Neural progenitor cell (in vitro differentiated cells): ENCODE measurements around the gene OR10D3. TPM values are rescaled to one million over a fixed set of nuclear protein-coding genes. Genes with fewer than 3 reads are reported as not detected.

Source experiments
- DNase-seq: peaks from one replicate; pipeline ENCODE4 v3.0.0-alpha.2; 2016; ENCODE audit warnings: low spot score
- H2AFZ ChIP-seq: fragments of 200-600 bp; sonication (generic); replicated peaks from 2 replicates; pipeline ENCODE4 v1.6.1; 2016; ENCODE audit warnings: antibody characterized with exemption
- H3F3A ChIP-seq: fragments of 200-600 bp; sonication (generic); 2 replicates; pipeline ENCODE4 v1.6.1; 2016; ENCODE audit warnings: antibody characterized with exemption, low read depth
- H3K27ac ChIP-seq: fragments of 200-600 bp; sonication (generic); 2 replicates; pipeline ENCODE4 v1.5.1; 2016; ENCODE audit warnings: mild to moderate bottlenecking
- H3K27me3 ChIP-seq: fragments of 200-600 bp; sonication (generic); 2 replicates; pipeline ENCODE4 v1.6.1; 2016; ENCODE audit warnings: mild to moderate bottlenecking, moderate library complexity
- H3K36me3 ChIP-seq: fragments of 200-600 bp; sonication (generic); 2 replicates; pipeline ENCODE4 v1.5.1; 2016
- H3K4me1 ChIP-seq: fragments of 200-600 bp; sonication (generic); 2 replicates; pipeline ENCODE4 v1.6.1; 2016; ENCODE audit warnings: mixed run types
- H3K4me2 ChIP-seq: fragments of 200-600 bp; sonication (generic); 2 replicates; pipeline ENCODE4 v1.6.1; 2016
- H3K4me3 ChIP-seq: fragments of 200-600 bp; sonication (generic); 2 replicates; pipeline ENCODE4 v1.5.1; 2016
- H3K79me2 ChIP-seq: fragments of 200-600 bp; sonication (generic); 2 replicates; pipeline ENCODE4 v1.6.1; 2016; ENCODE audit warnings: low read depth
- H3K9ac ChIP-seq: fragments of 200-600 bp; sonication (generic); 2 replicates; pipeline ENCODE4 v1.6.1; 2016
- H3K9me3 ChIP-seq: fragments of 200-600 bp; sonication (generic); 2 replicates; pipeline ENCODE4 v1.5.1; 2016; ENCODE audit warnings: low read depth
- H4K20me1 ChIP-seq: fragments of 200-600 bp; sonication (generic); 2 replicates; pipeline ENCODE4 v1.6.1; 2016; ENCODE audit warnings: low read depth
- H3K27ac Mint-ChIP-seq: 3 replicates; pipeline ENCODE4 v1.8.0; 2021; ENCODE audit warnings: mixed read lengths
- H3K27me3 Mint-ChIP-seq: 2 replicates; pipeline ENCODE4 v1.8.0; 2022; ENCODE audit warnings: low read depth, mild to moderate bottlenecking, inconsistent platforms, moderate library complexity, mixed read lengths; ENCODE audit not compliant: insufficient read depth
- H3K36me3 Mint-ChIP-seq: 3 replicates; pipeline ENCODE4 v1.8.0; 2021; ENCODE audit warnings: mixed read lengths
- H3K4me1 Mint-ChIP-seq: 3 replicates; pipeline ENCODE4 v1.8.0; 2021; ENCODE audit warnings: mixed read lengths
- H3K4me3 Mint-ChIP-seq: 3 replicates; pipeline ENCODE4 v1.8.0; 2021; ENCODE audit warnings: mild to moderate bottlenecking, moderate library complexity, mixed read lengths
- H3K9me3 Mint-ChIP-seq: 3 replicates; pipeline ENCODE4 v1.8.0; 2020; ENCODE audit warnings: mixed read lengths
- EZH2 ChIP-seq: fragments of 200-600 bp; sonication (generic); IDR thresholded peaks from 2 replicates; pipeline ENCODE4 v1.6.1; 2017; ENCODE audit warnings: antibody characterized with exemption, mild to moderate bottlenecking, moderate library complexity
- EZH2phosphoT487 ChIP-seq: fragments of 200-600 bp; sonication (generic); IDR thresholded peaks from 2 replicates; pipeline ENCODE4 v1.6.1; 2017; ENCODE audit warnings: antibody characterized with exemption
- total RNA-seq: library from RNA; depleted of rRNA; stranded (reverse); fragments of >200 nt; gene quantifications from 2 replicates; pipeline ENCODE4 v1.2.3, GENCODE V29; 2015; ENCODE audit warnings: low replicate concordance
- TF ChIP-seq, protein P1 (sequence below): fragments of 200-600 bp; sonication (generic); IDR thresholded peaks from 2 replicates; pipeline ENCODE4 v1.5.1; 2017; ENCODE audit warnings: antibody characterized with exemption, mild to moderate bottlenecking

Gene OR10D3
- total RNA-seq, 1 donor from 2014 or later: not detected

DNA sequence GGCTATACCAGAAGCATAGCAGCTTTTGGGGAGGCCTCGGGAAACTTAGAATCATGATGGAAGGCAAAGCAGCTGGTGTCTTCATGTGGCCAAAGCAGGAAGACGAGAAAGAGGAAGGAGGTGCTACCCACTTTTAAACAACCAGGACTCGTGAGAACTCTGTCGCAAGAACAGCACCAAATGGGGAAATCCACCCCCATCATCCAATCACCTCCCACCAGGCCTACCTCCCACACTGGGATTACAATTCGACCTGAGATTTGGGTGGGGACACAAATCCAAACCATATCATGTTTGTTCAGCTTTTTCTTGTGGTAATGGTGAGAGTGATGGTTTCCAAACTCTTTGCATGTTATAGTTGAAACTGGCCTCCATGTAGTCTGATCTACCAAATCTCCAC lies 32.5 kb upstream of the OR10D3 start:
- Histone ChIP-seq H3K4me1 (no peaks in the 10 kb centered on the region), H3K79me2 (no peaks in the 10 kb centered on the region), H3F3A (no peaks in the 10 kb centered on the region), H3K9me3 (no peaks in the 10 kb centered on the region), H3K27ac (no peak overlapping the region), H3K27me3 (no peaks in the 10 kb centered on the region), H3K4me3 (no peak overlapping the region), H4K20me1 (no peaks in the 10 kb centered on the region), H3K36me3 (no peaks in the 10 kb centered on the region), H3K4me2 (no peak overlapping the region), H3K9ac (no peak overlapping the region), H2AFZ (no peak overlapping the region)
- Mint-ChIP-seq H3K9me3 (no peaks in the 10 kb centered on the region), H3K36me3 (no peaks in the 10 kb centered on the region), H3K4me3 (no peak overlapping the region), H3K27me3 (no peaks in the 10 kb centered on the region), H3K4me1 (no peaks in the 10 kb centered on the region), H3K27ac (no peak overlapping the region)
- no peak for DNase-seq
- TF ChIP-seq EZH2phosphoT487: no peak
- TF ChIP-seq, protein P1, sequence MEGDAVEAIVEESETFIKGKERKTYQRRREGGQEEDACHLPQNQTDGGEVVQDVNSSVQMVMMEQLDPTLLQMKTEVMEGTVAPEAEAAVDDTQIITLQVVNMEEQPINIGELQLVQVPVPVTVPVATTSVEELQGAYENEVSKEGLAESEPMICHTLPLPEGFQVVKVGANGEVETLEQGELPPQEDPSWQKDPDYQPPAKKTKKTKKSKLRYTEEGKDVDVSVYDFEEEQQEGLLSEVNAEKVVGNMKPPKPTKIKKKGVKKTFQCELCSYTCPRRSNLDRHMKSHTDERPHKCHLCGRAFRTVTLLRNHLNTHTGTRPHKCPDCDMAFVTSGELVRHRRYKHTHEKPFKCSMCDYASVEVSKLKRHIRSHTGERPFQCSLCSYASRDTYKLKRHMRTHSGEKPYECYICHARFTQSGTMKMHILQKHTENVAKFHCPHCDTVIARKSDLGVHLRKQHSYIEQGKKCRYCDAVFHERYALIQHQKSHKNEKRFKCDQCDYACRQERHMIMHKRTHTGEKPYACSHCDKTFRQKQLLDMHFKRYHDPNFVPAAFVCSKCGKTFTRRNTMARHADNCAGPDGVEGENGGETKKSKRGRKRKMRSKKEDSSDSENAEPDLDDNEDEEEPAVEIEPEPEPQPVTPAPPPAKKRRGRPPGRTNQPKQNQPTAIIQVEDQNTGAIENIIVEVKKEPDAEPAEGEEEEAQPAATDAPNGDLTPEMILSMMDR: no peak
- no peak for TF ChIP-seq EZH2

DNA sequence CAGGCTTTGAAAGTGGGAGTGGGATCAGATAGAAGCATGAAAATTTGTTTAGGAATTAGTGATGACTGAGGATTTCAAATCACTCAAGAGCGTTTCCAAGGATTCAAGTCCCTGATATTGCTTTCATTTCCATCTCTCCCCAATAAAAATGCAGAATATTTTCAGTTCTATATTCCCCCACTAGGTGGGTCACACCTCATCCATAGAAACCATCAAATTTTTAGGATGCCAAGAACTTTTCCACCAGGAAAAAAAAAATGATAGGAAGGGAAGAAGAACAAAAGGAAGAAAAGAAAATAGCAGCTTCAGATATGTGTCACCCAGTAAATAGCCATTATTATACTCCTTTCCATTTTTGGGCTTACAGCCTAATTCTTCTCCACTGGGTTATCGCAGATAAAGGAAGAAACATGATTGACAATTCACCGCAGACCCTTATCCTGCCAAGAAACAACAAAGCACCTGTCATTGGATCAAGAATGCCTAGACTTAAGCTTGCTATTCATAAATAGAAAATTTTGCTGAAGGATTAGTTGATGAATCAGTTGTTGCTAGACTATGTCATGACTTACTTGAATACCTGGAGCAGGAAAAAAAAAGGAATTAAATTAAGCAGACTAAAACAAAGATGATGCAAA lies 30.3 kb upstream of the OR10D3 start:
- H3K27ac Mint-ChIP-seq: no peak overlapping the region
- H2AFZ ChIP-seq: no peak overlapping the region
- no peaks in the 10 kb centered on the region for H3K79me2 ChIP-seq
- no peaks in the 10 kb centered on the region for H3F3A ChIP-seq
- H3K36me3 Mint-ChIP-seq: no peaks in the 10 kb centered on the region
- no peaks in the 10 kb centered on the region for H3K9me3 Mint-ChIP-seq
- no peaks in the 10 kb centered on the region for H3K27me3 ChIP-seq
- no peak overlapping the region for H3K4me3 Mint-ChIP-seq
- H3K4me1 ChIP-seq: no peaks in the 10 kb centered on the region
- H3K4me3 ChIP-seq: no peak overlapping the region
- H3K9ac ChIP-seq: no peak overlapping the region
- TF ChIP-seq EZH2phosphoT487: no peak
- no peak for TF ChIP-seq EZH2
- TF ChIP-seq, protein P1: peak; percentile 15
- no peaks in the 10 kb centered on the region for H4K20me1 ChIP-seq
- H3K36me3 ChIP-seq: no peaks in the 10 kb centered on the region
- H3K4me1 Mint-ChIP-seq: no peaks in the 10 kb centered on the region
- no peak overlapping the region for H3K4me2 ChIP-seq
- no peak for DNase-seq
- peaks cover 2% of the 10 kb centered on the region for H3K27me3 Mint-ChIP-seq
- H3K27ac ChIP-seq: no peak overlapping the region
- no peaks in the 10 kb centered on the region for H3K9me3 ChIP-seq

DNA sequence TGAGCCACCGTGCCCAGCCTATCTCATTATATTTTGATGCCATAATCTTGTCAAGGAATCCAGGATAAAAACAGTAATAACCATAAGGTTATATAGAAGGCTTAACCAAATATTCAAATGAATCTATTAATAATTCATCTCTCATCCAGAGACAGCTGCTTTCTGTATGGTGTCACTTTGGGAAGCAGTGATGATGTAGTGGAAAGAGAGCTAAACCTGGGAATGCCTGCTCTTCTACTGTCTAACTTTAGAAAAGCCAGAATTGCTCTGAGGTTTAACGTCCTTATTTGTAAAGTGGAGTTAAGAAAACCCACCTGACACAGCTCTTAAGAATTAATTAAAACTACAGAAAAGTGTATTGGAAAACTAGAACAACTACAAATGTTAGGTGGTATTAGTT lies 29.3 kb upstream of the OR10D3 start:
- Mint-ChIP-seq H3K27me3 (peaks cover 2% of the 10 kb centered on the region), H3K9me3 (no peaks in the 10 kb centered on the region)
- no peaks in the 10 kb centered on the region for H3K36me3 ChIP-seq

More for the DNA sequence above, 29.3 kb upstream of the OR10D3 start:
- Mint-ChIP-seq H3K4me1 (no peaks in the 10 kb centered on the region), H3K36me3 (no peaks in the 10 kb centered on the region), H3K4me3 (no peak overlapping the region), H3K27ac (no peak overlapping the region)
- H3K4me3 ChIP-seq: no peak overlapping the region
- H4K20me1 ChIP-seq: no peaks in the 10 kb centered on the region
- no peaks in the 10 kb centered on the region for H3K27me3 ChIP-seq
- TF ChIP-seq, protein P1: no peak
- TF ChIP-seq EZH2phosphoT487: no peak
- TF ChIP-seq EZH2: no peak
- H3K9ac ChIP-seq: no peak overlapping the region
- no peaks in the 10 kb centered on the region for H3K9me3 ChIP-seq
- no peak for DNase-seq
- H3K4me2 ChIP-seq: no peak overlapping the region
- no peaks in the 10 kb centered on the region for H3F3A ChIP-seq
- H3K4me1 ChIP-seq: no peaks in the 10 kb centered on the region
- H2AFZ ChIP-seq: no peak overlapping the region
- H3K27ac ChIP-seq: no peak overlapping the region
- no peaks in the 10 kb centered on the region for H3K79me2 ChIP-seq
